Measurements from ENCODE around the gene SLC52A1.
A peak's percentile ranks its signal among the peaks of the same experiment; 100 is the strongest.

Gene SLC52A1

GRCh38 chr17:4986951-4987766 lies 48.1 kb downstream of the SLC52A1 start, which contains the start of gene CAMTA2:
Gene CAMTA2, minus strand, starts transcription at chr17:4987675. Its CDS starts 1,453 bp downstream, at chr17:4986222.
- peak; percentile 83 to 84 for DNase-seq

- no peak for DNase-seq
Observed at GRCh38 chr17:4986403-4986802, 48.8 kb downstream of the SLC52A1 start.

Data from activated CD4-positive, alpha-beta T cell treated with anti-CD3 and anti-CD28 coated beads, Interleukin-2, amount 50 U/mL, for 4 hours (primary cell).